HG02943 (cell line): ENCODE data around the gene AVPR2.

Experiments
- ATAC-seq: cut with Tn5 transposase; IDR thresholded peaks from one replicate; pipeline ENCODE4 v1.9.1; 2021; ENCODE audit warnings: mild to moderate bottlenecking, low read depth, moderate library complexity; ENCODE audit not compliant: unreplicated experiment

The AVPR2 gene

DNA sequence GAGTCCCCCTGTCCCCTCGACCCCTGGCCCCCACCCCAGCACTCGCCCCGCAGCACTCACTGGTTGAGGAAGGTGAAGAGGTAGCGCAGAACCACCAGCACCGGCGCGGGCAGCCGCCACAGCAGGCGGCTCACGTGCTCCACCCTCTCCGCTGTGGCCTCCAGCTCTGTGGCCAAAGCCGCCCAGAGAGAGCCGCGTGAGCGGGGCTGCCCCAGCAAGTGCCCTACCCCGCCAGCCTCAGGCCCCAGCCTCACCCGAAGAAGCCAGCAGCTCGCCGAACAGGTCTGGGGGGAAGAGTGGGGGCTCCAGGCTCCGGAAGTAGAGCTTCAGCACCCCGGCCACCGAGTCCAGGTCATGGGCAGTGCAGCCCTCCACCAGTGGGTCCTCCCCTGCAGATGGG is 6.0 kb downstream of the AVPR2 start:
- ATAC-seq: no peak

DNA sequence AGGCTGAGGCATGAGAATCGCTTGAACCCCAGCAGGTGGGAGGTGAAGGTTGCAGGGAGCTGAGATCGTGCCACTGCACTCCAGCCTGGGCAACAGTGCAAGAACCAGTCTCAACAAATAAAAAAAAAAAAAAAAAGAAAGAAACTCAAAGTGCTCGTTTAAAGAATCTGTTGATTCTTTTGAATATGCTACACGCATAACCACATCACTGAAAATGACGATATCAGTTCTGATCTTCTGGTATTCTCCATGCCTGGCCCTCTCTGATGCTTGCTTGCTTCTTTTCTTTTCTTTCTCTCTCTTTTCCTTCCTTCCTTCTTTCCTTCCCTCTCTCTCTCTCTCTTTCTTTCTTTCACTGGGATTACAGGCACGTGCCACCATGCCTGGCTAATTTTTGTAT is 7.3 kb downstream of the AVPR2 start:
- ATAC-seq: no peak

DNA sequence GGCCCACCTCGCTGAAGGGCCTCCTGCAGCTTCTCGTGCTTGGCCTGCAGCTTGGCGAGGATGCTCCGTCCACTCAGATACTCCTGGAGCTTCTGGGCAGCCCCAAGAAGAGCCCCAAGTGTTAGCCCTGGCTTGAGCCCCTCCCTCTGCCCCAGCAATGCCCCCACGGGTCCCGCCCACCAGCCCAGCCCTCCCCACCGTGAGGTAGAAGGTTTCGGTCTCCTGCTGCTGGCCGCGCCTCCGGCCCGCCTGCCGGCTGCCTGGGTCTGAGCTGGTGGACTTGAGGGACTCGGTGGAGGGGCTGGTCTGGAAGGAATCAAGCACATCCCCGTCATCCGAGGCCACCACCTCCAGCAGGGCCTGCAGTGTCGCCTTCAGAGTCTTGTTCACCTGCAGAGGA is 8.7 kb downstream of the AVPR2 start:
- ATAC-seq: no peak

DNA sequence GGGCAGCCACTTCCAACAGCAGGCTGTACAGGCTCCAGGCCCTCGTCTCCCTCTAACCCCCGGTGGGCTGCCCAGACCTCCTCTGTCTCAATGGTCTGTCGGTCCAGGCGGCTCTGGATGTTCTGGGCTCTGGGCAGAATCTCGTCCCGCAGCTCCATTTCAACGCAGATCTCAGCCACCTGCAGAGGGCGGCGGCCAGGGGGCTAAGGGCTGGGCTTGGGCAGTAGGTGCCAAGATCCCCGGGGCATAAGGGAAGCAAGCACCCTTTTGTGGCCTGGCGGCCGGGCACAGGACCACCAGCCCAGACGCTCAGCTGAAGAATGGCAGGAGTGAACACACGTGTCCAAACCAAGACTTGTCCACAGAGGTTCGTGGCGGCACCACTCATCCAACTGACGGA is 9.2 kb downstream of the AVPR2 start:
- ATAC-seq: no peak

DNA sequence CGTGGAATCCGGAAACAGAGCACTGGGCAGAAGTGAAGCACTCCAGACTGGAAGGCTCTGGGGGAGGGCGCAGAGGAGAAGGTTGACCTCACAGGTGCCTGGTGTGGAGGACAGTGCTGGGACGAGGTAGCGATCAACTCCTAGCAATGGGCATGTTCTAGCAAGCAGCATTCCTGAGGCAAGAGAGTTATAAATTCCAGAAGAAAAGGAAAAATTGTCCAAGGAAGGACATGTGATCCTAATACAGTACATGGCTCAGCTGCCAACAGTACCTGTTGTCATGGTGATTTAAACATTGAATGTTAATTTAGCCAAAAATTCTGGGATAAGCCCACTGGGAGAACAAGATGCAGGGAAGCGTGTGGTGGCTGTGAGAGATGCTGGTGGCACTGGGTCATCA is 13.4 kb downstream of the AVPR2 start:
- ATAC-seq: no peak

DNA sequence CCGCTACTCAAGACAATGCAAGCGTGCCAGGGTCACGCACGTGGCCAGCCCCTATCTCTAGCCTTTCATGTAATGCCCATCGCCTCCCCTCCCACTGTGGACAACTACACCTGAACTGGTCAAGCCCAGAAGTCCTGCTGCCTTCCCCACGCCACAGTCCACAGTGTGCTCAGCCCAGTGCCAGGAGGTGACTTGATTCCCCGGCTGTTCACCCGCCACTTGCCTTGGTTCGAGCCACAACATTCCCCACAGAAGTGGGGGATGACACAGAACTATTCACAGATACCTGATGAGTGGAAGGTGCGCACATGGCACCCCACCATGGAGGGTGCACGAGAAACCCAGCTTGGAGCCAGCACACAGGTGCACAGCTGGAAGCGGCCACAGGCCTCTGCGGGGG is 14.8 kb downstream of the AVPR2 start:
- no peak for ATAC-seq

DNA sequence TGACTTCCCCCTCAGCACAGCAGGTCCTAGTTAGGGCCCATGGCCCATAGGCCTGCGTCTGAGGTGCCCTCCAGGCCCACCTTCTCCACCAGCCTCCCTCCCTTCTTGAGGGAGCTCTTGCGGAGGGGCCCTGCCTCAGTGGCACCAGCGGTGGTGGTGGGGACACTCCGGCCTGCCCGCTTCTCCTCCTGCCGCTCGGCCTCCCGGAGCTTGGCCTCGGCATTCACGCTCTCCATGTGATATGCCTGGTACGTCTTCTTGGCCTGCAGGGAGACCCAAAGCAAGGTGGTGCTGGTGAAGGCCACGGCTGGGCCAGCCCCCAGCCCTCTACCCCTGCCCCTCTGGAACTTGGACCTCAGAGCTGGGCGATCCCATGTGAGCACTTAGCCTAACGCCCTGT is 16.1 kb downstream of the AVPR2 start:
- no peak for ATAC-seq

DNA sequence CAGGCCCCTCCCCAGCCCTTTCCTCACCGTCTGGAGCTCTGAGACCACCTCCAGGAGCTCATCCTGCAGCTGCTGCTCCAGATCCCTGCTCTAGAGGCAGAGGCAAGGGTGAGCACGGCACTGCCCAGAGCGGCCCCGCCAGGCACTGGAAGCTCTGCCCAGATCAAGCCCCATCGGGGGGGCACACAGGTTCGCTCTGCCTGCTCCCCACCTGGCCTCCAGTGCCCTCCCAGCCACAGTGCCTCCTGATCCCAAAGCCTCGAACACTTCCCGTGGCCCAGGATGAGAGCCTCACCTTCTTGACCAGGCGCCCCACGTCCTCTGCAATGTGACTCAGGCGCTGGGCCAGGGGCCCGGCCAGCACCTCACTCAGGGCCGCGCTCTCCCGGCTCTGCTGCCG is 16.6 kb downstream of the AVPR2 start:
- ATAC-seq: no peak

DNA sequence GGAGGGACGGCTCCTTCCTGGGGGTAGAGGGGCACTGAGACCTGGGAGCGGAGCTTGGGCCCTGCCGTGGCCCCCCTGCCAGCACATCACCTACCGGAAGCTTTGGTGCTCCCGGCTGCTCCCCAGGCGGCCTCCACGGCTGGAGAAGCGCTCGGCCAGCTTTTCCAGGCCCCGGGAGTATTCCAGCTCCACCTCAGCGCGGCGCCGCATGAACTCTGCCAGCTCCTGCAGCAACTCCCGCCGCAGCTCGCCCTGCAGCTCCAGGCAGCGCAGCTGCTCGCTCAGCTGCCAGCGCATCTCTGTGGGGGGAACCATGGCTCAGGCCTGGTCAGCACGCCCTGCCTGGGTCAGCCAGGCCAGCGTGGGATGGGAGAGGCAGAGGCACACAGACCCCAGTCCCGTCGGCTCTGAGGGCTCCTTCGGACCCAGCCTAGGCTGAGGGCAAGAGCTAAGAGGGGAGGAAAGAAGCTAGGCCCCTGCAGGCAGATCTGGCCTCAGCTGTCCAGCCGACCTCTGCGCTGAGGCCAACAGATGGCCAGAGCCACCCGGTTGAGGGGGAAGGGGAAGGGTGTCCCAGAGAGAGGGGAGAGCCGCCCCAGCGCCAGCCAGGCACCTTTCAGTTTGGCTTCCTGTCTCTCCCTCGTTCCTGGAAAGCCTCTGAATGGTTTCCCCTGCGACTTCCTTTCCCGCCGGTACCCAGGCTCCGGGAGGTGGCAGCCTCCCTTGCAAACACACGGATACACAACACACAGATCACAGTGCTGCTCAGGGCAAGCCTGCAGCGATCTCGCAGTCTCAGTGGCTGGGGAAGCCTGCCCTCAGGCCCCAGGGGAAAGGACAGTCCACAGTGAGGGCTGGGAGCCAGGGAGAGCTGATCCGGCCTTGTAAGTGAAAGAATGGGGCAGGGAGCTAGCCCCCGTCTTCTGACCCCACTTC is 17.3 kb downstream of the AVPR2 start:
- ATAC-seq: no peak

DNA sequence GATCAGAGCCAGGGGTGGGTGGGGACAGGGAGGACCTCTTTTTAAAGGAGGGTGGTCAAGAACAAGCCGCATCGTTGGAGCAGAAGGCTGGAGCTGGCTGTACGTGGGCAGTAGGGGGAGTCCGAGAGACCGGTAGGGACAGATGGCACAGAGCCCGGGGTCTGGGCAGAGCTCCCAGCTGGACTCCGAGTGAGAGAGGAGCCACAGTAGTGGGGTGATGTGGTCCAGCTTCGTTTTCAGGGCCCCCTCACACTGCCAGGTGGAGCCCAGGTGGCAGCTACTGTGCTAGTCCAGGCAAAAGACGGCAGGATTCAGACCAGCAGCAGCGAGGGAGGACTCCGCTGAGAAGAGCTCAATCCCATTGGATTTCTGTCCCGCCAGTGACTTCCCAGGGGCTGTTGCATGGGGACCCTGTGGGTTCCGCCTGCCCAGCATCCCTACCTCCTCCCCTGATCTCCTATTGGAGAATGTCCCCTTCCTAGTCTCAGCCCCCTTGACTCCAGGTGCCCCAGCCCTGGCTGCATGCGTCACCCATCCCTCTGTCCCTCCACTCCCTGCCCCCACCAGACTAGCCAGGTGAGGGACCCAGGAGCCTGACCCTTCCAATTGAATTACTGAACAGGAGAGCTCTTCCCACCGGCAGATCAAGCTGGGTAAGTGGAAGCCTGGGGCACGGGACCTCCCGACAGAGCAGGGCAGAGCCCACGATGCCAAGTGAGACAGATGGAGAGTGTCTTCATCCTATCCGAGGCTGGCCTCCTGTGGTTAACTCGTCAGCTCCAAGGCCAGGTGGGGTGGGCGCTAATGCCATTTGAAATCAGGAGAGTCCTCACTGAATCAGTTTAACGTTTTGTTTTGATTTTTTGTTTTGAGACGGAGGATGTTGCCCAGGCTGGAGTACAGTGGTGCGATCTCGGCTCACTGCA is 18.7 kb downstream of the AVPR2 start:
- ATAC-seq: no peak

DNA sequence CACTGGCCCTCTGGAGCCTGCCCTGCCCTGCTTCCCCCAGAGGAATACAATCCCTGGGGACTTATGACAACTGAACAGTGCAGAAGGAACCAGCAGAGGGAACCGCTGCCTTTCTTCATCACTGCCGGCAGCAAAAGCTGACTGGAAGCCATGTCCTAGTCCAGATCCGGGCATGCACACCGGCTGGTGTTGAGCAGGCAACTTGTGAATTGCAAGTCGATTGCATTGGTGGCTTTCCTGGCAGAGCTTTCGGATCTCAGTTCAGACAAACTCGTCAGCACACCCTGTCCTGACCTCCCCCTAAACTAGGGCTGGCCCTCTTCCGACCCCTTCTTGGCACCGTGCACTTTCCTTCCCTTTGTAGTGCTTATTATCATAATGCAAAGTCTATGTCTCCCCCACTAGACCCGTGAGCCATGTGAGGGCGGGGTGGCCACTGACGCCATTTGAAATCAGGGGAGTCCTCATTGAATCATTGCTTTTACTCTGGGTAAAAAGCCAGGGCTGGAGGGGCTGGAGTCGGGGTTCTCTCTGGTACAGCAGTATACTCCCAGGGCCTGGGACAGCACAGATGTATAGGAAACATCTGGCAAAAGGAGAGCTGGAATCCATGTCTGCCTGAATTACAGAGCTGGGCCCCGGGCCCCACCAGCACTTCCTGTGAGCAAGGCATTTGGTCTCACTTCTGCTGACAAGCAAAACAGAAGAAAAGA is 19.8 kb downstream of the AVPR2 start:
- ATAC-seq: no peak

DNA sequence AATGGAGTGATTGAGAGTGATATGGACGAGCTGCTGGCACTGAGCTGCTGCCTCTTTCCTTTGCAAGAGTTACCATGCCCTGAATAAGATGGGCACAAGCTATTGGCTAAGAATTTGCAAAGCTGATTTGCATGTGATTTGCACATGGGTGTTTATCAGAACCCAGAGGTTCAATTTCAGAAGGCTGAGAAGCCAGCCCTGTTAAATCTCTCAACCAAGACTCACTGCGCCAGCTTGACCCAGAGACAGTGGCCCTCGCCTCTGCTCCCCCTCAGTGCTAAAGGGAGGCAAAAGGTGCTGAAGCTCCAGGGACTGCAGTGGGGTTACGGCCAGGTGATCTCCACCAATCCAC is 20.9 kb downstream of the AVPR2 start:
- no peak for ATAC-seq

DNA sequence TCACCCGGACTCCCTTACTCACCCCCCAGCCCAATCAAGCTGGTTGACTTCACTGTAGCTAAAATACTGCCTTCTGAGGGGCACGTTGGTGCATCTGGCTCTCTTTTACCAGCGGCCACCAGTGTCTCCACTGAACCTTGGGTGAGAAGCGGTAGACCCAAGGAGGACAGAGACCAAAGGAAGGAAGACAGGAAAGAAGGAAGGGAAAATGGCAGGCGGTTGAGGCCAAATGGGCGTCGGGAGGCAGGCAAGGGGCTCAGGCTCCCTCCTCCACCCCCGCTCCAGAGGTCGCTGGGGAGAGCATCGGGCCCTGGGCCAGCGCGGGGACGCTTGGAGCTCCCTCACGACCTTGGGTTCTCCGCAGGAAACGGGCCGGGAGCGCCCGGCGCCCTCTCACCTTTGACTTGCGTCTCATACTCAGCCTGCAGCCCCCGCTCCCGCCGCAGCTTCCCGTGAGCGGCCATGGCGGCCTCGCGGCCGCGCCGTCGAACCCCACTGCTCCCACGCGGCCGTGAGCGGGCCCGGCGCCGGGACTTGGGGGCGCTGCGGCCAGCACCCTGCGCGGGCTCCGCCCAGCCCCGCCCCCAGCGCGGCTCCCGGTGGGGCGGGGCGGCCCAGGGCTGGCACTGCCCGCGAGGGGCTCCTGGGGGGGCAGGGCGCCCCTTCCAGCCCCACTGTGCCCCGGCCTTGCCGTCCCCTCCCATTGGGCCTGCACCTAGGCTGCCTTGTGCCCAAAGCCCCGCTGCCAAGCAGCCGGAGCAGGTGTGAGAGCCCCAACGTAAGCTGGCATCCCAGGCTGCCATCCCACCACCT is 21.5 kb downstream of the AVPR2 start, which contains the start of gene ARHGAP4:
Gene ARHGAP4 (minus strand): TSS at position 526 of the 813 bp plus-strand sequence. CDS start 62 bp downstream, at position 464.
- no peak for ATAC-seq

DNA sequence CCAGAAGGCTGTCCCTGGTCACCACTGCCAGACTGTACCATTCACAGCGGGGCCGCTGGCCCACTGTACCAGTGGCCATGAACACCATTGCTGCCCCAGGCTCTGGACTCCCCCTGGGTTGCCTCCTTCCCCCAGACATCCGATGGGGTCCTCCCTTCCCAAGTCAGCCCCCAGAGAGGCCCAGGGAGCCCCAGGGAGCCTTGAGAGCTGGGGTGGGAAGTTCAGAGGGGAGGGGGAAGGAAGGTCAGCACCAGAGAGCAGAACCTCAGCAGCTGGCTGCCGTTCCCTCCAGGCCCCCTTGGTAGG is 22.0 kb downstream of the AVPR2 start:
- no peak for ATAC-seq

DNA sequence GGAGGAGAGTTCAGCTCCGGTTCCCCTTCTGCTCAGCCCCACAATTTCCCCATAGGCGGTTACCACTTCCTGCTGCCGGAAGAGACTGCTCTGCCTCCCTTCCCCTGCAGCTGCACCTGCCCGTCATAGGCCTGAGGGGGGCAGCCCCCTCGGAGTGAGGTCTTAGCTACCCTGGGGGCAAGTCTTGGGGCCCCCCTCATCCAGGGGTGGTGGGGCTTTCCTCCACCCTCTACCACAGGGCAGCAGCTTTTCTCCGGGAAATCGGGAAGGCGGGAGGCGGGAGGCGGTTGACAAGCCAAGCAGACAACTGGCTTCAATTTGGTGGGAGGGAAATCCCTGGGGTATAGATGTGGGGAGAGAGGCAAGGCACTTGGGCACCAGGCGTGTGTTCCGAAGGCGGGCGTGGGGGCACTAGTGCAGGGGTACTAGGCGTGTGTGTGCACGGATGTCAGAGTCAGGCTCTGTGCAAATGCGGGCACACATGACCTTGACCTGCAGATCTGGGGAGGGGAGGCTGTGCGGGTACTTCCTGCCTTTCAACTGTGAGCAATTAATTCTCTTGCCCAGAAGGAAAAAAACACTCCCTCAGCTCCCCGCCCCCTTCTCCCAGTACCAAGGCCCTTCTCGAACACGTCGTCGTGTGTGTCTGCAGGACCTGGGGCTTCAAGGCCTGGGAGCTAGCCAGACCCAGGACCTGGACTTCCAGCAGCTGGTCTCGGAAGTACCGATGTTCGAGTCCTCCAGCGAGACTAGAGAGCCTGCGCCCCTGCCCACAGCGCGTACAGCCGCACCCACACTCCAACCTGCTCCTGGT is 22.6 kb downstream of the AVPR2 start:
- ATAC-seq: peak; percentile 36

DNA sequence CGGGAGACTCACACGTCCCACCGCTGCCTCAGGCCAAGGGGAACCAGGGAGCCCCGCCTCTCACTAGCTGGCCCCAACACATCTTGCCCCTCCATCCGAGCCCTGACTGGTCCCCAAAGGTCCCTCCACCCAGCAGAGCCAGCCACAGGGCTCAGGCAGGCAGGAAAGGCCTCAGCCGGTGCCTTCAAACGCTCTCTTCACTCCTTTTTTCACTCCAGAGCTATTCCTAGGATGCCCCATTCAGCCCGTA is 23.1 kb downstream of the AVPR2 start:
- ATAC-seq: no peak

DNA sequence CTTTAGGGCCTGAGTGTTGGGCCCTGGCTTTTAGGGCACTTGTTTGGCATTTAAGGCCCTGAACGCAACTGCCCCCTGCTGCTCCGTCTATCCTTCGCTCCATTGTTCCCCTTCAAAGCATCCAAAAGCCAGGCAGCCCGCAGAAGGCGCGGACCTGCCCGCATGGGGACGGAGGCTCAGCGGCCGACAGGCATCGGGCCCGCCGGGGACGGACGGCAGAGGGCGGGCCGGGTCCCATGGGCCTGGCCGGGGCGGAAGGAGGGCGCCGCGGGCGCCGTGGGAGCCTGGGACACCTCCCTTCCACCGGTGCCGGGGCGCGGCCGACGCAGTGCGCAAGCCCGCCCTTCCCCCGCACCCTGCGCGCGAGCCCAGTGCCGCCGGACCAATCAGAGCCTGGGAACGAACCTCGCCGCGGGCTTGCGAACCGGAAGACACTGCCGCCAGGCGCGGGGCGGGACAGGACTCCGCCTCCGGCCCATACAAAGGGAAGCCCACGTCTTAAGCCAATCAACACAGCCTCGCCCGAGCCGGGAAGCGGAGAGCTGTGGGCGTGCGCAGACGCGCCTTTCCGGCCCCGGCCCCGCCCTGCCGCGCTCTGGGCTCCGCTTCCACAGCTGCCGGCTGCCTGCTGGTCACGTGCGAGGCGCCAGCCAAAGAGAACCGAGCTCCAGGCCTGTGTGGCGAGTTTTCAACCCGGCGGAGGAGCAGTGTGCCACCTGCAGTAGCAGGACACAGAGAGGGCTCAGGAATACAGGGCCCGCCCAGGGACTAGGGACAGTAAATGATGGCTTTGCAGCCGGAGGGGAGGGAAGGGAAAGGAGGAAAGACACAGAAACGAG is 23.7 kb downstream of the AVPR2 start:
- peak; percentile 78 for ATAC-seq

DNA sequence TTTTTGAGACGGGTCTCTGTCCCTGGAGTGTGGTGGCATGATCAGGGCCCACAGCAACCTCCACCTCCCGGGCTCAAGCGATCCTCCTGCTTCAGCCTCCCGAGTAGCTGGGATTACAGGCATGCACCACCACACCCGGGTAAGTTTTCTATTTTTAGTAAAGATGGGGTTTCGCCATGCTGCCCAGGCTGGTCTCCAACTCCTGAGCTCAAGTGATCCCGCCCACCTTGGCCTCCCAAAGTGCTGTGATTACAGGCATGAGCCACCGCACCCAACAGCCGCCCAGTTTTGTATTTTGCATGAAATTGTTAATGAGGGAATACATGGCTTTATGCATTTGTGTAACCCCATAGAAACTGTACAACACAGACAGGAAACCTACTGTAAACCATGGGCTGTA is 24.4 kb downstream of the AVPR2 start:
- no peak for ATAC-seq

DNA sequence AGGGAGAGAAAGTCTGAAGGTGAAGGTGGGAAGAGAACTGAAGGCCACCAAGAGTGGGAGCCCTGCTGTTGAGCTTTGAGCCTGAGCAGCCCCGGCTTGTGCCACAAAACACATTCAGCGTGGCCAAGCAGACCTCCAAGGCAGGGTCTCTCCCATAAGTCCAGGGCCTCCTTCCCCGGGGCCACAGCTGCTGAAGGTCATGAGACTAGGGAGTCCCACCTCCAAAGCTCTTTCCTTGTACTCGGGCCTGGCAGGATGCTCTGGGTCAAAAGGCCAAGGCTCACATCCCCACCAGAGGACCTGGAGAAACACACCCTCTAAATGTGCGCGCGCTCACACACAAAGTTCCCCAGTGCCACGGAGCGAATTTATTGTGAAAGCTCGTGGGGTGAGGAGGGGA is 25.1 kb downstream of the AVPR2 start:
- no peak for ATAC-seq
